ENCODE results near the gene TEFM. TPM values are rescaled to one million over a fixed set of nuclear protein-coding genes. Genes with fewer than 3 reads are reported as not detected.
"Not testable (repeated sequence)": the region's sequence is repeated elsewhere in the genome, so short reads cannot be mapped to it uniquely, and the experiment has no call there.

Gene TEFM
- total RNA-seq, result 4.0 TPM

GRCh38 chr17:30906101-30906911, at the start of gene TEFM:
Gene TEFM (minus strand): TSS chr17:30906238. CDS start chr17:30906198, 40 bp downstream.
- DNase-seq (ENCODE audit: low read depth in 2 of 3, low spot score in 2 of 3), result peak; percentile 63 to 93 (median 88)

DNA sequence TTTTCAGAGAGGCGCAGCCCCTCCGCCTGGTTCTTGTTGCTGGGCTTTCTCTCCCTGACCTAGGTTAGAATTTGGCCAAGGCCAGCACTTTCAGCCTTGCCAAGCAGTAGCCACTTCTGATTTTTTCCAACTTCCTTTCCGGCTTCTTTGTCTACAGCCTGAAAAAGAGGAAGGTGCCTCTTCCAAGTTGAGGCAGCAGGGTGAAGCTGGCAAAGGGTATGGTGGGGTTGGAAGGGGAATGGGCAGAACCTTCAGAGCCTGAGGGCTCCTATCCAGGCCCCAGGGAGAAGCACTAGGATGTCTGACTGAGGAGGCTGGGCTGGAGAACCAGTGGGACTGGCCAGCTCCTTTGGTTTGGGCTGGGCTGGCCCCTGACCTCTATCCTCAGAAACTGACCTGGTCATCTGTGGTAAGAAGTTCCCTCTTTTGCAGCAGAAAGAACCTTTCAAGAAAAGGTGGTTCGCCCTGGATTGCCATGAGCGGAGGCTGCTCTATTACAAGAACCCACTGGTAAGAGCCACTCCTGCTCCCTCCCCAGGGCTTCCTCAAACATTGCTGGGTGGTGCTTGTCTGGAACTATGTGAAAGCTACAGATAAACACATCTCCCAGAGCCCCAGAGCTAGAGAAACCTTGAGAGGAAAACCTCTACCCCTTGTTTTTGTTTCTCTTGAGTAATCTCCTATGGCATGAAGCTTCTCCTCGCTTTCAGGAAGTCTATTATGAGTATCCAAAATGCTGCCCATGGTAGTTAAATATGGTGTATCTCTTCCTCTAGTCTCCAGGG, 48.2 kb upstream of the TEFM start:
- DNase-seq (ENCODE audit: low read depth in 2 of 3, low spot score in 2 of 3), result peak in 1 of 3 donors; percentile 34

- peak in 1 of 3 donors; percentile 30 for DNase-seq (ENCODE audit: low read depth in 2 of 3, low spot score in 2 of 3)
Measured at GRCh38 chr17:30952638-30953393, 46.8 kb upstream of the TEFM start.

- DNase-seq (ENCODE audit: low read depth in 2 of 3, low spot score in 2 of 3), result peak in 1 of 3 donors; percentile 71
Measured at GRCh38 chr17:30950669-30951399, 44.8 kb upstream of the TEFM start.

DNA sequence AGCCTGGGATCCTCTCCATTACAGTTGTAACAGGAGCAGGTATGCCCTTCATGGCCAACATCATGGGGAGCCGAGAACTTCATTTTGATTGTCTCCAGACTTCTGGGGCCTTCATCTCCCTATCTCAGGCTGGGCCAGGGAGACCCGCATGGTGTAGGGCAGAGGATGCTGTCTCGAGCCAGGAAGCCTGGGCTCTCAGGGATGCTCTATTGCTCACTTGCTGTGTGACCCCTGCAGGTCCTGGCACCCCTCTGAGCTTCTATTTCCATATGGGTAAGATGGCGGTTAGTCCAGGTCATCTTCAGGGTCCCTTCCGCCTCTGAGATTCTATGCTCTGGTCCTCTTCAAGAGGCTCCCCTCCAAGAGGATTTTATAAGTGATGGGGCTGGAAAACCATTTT, 44.2 kb upstream of the TEFM start:
- DNase-seq (ENCODE audit: low read depth in 2 of 3, low spot score in 2 of 3), result no peak

DNA sequence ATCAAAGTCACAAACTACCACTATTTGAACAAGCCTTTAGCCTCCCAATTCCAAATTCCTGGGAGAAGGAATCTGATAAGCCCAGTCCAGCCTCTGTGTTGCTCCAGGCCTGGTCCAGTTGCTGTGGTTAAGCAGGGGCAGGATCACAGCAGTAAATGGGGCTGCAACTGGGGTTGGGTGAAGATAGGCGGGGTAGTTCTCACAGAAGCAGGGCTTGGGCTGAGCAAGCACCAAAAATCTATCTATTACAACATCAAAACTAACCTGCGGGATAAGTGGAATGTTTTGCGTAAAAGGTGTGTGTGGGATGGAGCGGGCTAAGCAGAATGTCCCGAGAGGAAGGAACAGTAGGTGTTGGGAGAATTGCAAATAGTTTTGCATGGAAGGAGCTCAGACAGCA, 41.8 kb upstream of the TEFM start:
- DNase-seq (ENCODE audit: low read depth in 2 of 3, low spot score in 2 of 3), result no peak

GRCh38 chr17:30942308-30943079, 36.5 kb upstream of the TEFM start:
- no peak for DNase-seq (ENCODE audit: low read depth in 2 of 3, low spot score in 2 of 3)

DNA sequence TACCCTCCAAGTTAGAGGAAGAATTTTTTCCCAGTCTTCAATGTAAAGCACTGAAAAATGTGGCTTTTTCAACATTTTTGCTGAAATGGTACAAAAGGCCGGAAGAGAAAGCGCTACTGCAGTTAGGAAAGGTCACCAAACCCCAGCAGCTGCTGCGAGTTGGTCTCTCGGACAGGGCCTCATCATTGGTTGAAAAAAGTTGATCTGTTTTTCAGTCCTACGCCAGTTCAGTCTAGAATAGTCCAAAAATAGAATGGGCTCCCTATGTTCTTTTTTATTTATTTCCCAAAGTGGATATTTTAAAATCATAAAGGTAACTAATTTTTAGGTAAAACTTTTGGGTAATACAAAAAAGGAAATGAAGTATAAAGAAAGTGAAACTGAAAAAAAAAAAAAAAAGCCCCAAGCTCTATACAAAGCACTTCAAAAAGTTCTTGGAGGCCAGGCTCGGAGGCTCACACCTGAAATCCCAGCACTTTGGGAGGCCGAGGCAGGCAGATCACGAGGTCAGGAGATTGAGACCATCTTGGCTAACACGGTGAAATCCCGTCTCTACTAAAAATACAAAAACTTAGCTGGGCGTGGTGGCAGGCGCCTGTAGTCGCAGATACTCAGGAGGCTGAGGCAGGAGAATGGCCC, 33.1 kb upstream of the TEFM start:
- DNase-seq (ENCODE audit: low read depth in 2 of 3, low spot score in 2 of 3), result no peak

- peak in 1 of 3 donors; percentile 21 for DNase-seq (ENCODE audit: low read depth in 2 of 3, low spot score in 2 of 3)
Measured at GRCh38 chr17:30933966-30934365, 27.9 kb upstream of the TEFM start.

DNA sequence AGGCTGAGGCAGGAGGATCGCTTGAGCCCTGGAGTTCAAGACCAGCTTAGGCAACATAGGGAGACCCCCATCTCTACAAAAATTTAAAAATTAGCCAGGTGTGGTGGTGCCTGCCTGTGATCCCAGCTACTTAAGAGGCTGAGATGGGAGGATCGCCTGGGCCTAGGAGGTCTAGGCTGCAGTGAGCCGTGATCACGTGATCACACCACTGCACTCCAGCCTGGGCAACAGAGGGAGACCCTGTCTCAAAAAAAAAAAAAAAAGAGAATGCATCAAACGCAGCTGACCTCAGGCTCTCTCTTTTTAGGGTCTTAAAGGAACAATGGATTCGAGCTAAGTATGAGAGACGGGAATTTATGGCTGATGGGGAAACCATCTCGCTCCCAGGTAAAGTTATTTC, 25.5 kb upstream of the TEFM start:
- not testable (repeated sequence) for DNase-seq (ENCODE audit: low read depth in 2 of 3, low spot score in 2 of 3)

GRCh38 chr17:30930495-30930894, 24.5 kb upstream of the TEFM start:
- DNase-seq (ENCODE audit: low read depth in 2 of 3, low spot score in 2 of 3), result no peak

GRCh38 chr17:30929861-30930260, 23.8 kb upstream of the TEFM start:
- not testable (repeated sequence) for DNase-seq (ENCODE audit: low read depth in 2 of 3, low spot score in 2 of 3)

DNA sequence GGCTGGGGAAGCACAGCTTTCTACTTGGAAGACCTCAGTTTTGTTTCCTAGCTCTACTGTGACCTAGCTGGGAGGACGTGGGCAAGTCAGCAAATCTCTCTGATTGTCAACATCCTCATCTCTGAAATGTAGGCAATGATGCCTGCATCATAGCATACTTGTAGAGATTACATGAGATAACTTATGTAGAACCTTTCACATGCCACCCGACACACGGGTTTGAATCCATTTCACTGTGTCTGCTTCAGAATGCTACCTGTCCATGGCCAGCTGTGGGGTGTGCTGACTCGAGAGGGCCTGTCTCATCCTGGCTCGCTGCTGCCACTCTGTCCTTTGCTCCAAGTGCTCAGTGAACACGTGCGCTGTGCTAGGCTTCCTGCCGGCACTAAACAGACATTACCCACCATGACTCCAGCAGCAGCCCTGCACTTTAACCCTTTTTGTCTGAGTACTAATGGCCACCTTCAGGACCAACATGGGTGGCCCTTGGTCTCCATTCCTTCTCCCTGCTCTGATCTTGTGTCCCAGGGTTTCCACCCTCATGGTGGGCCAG, 23.1 kb upstream of the TEFM start:
- DNase-seq (ENCODE audit: low read depth in 2 of 3, low spot score in 2 of 3), result no peak

GRCh38 chr17:30928584-30928983, 22.5 kb upstream of the TEFM start:
- no peak for DNase-seq (ENCODE audit: low read depth in 2 of 3, low spot score in 2 of 3)

DNA sequence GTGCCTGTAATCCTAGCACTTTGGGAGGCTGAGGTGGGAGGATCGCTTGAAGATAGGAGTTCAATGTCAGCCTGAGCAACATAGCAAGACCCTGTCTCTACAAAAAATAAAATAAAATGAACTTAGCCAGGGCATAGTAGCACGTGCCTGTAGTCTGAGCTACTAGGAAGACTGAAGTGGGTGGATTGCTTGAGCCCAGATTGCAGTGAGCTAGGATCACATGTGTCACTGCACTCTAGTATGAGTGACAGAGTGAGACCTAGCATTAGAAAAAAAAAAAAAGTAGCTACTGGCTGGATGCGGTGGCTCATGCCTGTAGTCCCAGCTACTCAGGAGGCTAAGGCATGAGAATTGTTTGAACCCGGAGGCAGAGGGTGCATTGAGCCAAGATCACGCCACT, 21.7 kb upstream of the TEFM start:
- no peak for DNase-seq (ENCODE audit: low read depth in 2 of 3, low spot score in 2 of 3)

DNA sequence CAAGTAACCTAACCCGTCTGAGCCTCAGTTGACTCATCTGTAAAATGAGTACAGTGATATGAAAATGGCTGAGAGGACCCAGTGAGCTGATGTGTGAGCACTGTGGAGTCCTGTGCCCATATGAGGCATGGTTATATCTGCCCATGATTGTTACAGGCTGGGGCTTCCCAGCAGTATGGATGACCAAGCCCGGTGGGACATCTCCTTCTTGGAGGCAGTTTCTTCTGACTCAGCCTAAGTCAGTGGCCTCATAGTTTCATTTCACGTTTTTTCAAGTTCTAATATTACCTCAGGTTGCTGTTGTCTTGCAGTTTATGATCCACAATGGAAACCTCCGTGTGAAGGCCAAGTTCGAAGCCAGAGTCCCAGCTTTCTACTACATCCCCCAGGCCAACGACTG, 20.5 kb upstream of the TEFM start:
- DNase-seq (ENCODE audit: low read depth in 2 of 3, low spot score in 2 of 3), result no peak

- peak in 1 of 3 donors; percentile 15 for DNase-seq (ENCODE audit: low read depth in 2 of 3, low spot score in 2 of 3)
Measured at GRCh38 chr17:30924341-30924740, 18.3 kb upstream of the TEFM start.

DNA sequence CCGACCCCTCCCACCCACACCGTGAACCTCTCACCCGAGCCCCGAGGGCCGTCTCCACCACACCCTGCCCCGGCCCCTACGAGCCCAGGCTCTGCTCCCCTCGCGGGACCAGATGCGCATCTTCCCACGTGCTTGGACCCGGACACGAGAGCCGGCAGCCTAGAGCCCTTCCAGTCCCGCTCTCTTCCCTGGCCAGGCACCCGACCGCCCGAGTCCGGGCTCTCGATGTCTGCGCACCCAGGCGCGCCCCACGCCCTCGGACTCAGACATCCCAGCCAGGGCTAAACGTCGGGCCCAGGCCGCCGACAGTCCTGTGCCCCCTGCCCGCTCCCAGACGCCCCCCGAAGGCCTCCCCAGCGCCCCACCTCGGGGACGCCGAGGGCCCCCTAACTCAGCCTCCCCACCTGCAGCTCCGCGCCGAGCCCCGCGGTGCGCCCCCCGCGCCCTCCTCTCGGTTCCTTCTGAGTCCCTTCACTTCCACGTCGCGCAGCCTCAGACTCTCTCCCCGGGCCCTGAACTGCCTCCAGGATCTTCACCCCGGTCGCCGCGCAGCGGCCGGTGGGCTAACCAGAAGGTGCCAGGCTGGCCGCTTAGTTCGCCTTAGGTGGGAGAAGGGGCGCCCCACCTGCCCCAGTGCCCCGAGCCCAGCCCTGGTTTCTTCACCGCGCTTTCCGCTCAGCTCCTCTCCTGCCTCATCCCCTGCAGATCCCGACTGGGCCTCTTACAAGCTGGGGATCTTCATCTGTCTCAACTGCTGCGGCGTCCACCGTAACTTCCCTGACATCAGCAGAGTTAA, 16.4 kb upstream of the TEFM start:
- DNase-seq (ENCODE audit: low read depth in 2 of 3, low spot score in 2 of 3), result peak in 1 of 3 donors; percentile 31

Data from hematopoietic multipotent progenitor cell (in vitro differentiated cells).